Stimulated activated naive CD8-positive, alpha-beta T cell treated with anti-CD3 and anti-CD28 coated beads, Interleukin-15, Interleukin-2, amounts not matched to agents 100 ng/mL and 50 ng/mL, for 24 hours (primary cell): ENCODE measurements around the gene SESN2.

Source experiments
- H3K27ac Mint-ChIP-seq: one replicate; pipeline ENCODE4 v1.8.0; 2021; ENCODE audit warnings: mild to moderate bottlenecking, mixed read lengths
- H3K27me3 Mint-ChIP-seq: one replicate; pipeline ENCODE4 v1.8.0; 2021; ENCODE audit warnings: mixed read lengths
- H3K36me3 Mint-ChIP-seq: one replicate; pipeline ENCODE4 v1.8.0; 2021; ENCODE audit warnings: low read depth, mixed read lengths
- H3K4me1 Mint-ChIP-seq: one replicate; pipeline ENCODE4 v1.8.0; 2021; ENCODE audit warnings: low read depth, mixed read lengths
- H3K4me3 Mint-ChIP-seq: one replicate; pipeline ENCODE4 v1.8.0; 2021; ENCODE audit warnings: mild to moderate bottlenecking, mixed read lengths
- H3K9me3 Mint-ChIP-seq: one replicate; pipeline ENCODE4 v1.8.0; 2021; ENCODE audit warnings: mixed read lengths

SESN2 gene, protein sequence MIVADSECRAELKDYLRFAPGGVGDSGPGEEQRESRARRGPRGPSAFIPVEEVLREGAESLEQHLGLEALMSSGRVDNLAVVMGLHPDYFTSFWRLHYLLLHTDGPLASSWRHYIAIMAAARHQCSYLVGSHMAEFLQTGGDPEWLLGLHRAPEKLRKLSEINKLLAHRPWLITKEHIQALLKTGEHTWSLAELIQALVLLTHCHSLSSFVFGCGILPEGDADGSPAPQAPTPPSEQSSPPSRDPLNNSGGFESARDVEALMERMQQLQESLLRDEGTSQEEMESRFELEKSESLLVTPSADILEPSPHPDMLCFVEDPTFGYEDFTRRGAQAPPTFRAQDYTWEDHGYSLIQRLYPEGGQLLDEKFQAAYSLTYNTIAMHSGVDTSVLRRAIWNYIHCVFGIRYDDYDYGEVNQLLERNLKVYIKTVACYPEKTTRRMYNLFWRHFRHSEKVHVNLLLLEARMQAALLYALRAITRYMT

DNA sequence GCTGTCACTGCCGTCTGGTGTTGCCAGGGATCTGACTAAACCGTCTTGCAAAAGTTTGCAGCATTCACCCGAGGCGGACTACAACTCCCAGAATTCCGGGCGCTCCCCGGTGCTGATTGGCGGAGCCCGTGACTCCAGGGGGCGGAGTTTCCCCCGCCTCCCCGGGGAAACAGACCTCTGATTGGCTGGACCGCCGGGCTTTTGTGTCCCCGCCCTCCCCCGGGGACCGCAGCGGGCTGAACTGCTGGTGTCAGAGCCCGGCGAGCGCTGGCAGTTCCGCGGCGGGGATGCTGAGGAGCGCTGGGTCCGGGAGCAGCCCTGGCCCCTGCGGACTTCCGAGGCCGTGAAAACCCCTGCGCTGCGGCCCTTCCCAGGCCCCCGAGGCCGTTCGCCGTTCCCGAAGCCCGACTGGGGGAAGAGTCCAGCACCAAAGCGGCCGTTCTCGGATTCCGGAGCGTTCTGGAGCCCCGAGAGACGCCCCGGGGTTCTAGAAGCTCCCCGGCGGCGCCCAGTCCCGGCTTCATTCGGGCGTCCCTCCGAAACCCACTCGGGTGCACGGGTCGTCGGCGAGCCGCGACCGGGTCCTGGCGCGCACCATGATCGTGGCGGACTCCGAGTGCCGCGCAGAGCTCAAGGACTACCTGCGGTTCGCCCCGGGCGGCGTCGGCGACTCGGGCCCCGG is at the start of gene SESN2:
TSS of gene SESN2 (plus strand) at position 267 of the 682 bp plus-strand sequence. CDS start at position 597, 330 bp downstream.
- peaks cover 8% of the 10 kb centered on the region for H3K36me3 Mint-ChIP-seq
- H3K4me1 Mint-ChIP-seq = peaks cover 49% of the 10 kb centered on the region
- H3K9me3 Mint-ChIP-seq = no peaks in the 10 kb centered on the region
- peak within 1 kb of the TSS; percentile 79 for H3K4me3 Mint-ChIP-seq
- H3K27ac Mint-ChIP-seq = peak within 1 kb of the TSS; percentile 99
- H3K27me3 Mint-ChIP-seq = no peaks in the 10 kb centered on the region

DNA sequence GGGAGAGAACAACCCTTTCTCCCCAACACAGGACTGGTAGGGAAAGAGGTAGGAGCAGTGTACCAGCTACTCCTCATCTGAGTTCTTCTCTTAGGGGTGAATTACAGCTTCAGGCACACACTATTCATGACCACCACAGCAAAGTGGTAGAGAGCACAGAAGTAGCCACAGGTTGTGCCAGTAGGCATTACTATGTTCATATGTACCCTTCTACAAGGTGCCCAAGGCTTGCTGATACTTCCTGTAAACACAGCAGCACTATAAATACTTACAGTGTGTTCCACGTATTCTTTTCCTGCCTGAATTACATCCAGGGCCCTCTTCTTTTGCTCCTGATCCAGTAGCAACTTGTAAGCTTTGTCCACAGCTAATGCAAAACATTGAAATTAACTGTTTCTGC is 49.6 kb upstream of the SESN2 start:
- Mint-ChIP-seq H3K27me3 (no peaks in the 10 kb centered on the region), H3K4me3 (no peak overlapping the region), H3K36me3 (peaks cover 57% of the 10 kb centered on the region), H3K4me1 (no peaks in the 10 kb centered on the region), H3K9me3 (no peaks in the 10 kb centered on the region), H3K27ac (no peak overlapping the region)

DNA sequence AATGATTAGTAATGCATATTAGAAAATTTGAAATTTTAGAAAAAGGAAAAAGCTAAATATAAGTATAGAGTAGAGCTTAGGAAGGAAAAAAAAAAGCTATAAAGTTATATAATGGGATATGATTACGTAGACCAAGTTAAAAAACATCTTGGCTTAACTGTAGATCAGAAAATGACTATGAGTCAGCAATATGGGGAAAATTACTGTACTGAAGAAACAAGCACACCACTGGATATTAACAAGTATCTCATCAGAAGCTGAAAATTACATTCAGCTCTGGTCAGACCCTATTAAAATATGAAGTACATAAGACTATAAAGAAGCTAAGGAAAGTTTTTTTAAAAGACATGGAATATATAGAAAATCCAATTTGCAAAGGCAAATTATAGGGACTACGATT is 46.0 kb upstream of the SESN2 start:
- Mint-ChIP-seq H3K9me3 (no peaks in the 10 kb centered on the region), H3K4me1 (no peaks in the 10 kb centered on the region), H3K27me3 (no peaks in the 10 kb centered on the region), H3K36me3 (peaks cover 43% of the 10 kb centered on the region), H3K27ac (no peak overlapping the region), H3K4me3 (no peak overlapping the region)

DNA sequence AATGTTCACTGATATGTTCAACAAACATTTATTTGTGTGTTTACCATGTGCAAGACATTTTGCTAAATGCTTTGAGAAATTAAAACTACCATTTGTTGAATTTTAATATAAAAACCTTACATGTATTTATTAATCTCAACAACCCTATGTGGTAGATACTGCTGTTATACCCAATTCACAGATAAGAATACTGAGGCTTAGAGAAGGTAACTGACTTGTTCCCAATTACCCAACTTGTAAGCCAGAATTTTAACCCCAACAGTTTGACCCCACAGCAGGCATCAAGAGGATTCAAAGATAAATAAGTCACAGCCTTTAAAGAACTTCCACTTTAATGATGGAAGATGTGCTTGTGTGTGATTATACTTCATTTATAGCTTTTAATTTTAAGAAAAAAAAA is 30.2 kb upstream of the SESN2 start:
- Mint-ChIP-seq H3K4me3 (no peak overlapping the region), H3K4me1 (peaks cover 34% of the 10 kb centered on the region), H3K9me3 (no peaks in the 10 kb centered on the region), H3K36me3 (peaks cover 50% of the 10 kb centered on the region), H3K27ac (no peak overlapping the region), H3K27me3 (no peaks in the 10 kb centered on the region)

DNA sequence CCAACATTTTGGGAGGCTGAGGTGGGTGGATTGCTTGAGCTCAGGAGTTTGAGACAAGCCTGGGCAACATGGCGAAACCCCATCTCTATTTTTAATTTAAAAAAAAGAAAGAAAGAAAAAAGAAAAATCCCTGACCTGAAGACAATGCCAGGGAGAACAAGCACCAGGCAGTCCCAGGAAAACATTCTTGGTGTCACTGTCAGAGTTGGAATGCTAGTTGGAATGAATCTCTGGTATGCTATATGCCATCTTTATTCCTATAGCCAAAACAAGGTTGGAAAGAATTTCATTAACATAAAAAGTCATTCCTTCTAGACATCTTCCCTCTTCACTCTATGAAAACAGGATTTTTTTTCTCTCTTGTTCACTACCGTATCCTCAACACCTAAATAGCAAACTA is 29.3 kb upstream of the SESN2 start:
- Mint-ChIP-seq H3K4me1 (peaks cover 34% of the 10 kb centered on the region), H3K27me3 (no peaks in the 10 kb centered on the region), H3K4me3 (no peak overlapping the region), H3K9me3 (no peaks in the 10 kb centered on the region), H3K27ac (no peak overlapping the region), H3K36me3 (peaks cover 45% of the 10 kb centered on the region)

DNA sequence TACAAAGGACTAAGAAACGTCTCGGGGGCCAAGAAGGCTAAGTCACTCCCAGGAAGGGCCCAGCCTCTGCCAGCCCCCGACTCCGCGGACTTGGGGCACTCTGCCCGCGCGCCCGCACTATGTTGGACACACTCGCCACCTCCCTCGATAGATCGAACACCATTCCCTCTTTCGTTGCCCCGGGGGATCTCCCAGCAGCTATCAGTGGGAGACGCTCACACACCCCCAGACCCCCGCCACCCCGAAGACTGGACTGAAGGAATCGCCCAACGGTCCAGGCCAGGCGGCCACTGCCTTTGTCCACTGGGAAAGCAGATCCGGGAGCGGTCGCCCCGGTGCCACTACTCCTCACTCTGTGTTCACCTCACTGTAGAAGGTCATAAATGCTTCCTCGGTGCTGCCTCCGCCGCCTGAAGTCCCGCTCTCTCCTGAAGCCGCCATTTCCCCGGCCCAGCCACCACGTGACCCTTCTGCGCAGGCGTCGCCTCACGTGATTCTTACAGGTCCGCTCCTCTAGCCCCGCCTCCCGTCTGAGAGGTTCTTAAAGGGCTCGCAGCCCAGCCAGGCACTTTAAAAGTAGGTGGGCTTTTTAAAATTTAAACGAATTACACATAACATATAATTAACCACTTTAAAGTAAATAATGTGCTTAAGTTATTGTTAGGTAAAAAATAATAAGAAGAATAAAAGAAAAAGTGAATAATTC is 26.6 kb upstream of the SESN2 start, which contains the start of gene DNAJC8:
TSS of gene DNAJC8 (minus strand) at position 472 of the 706 bp plus-strand sequence. CDS start at position 441, 31 bp downstream.
- Mint-ChIP-seq H3K36me3 (peaks cover 24% of the 10 kb centered on the region), H3K27ac (peak within 1 kb of the TSS; percentile 97), H3K27me3 (no peaks in the 10 kb centered on the region), H3K9me3 (no peaks in the 10 kb centered on the region), H3K4me3 (peak within 1 kb of the TSS; percentile 98), H3K4me1 (peaks cover 34% of the 10 kb centered on the region)

DNA sequence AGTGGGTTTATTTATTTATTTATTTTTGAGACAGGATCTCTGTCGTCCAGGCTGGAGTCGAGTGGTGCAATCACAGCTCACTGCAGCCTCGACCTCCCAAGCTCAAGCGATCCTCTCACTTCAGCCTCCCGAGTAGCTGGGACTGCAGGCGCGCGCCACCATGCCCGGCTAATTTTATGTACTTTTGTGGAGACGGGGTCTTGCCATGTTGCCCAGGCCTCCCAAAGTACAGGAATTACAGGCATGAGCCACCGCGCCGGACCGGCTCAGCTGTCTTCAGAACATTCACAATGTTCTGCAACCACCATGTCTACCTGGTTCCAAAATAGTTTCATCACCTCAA is 26.1 kb upstream of the SESN2 start:
- no peaks in the 10 kb centered on the region for H3K9me3 Mint-ChIP-seq
- peak overlapping the region; percentile 98 for H3K4me3 Mint-ChIP-seq
- no peaks in the 10 kb centered on the region for H3K27me3 Mint-ChIP-seq
- H3K36me3 Mint-ChIP-seq = peaks cover 20% of the 10 kb centered on the region
- H3K27ac Mint-ChIP-seq = no peak overlapping the region
- H3K4me1 Mint-ChIP-seq = peaks cover 34% of the 10 kb centered on the region

DNA sequence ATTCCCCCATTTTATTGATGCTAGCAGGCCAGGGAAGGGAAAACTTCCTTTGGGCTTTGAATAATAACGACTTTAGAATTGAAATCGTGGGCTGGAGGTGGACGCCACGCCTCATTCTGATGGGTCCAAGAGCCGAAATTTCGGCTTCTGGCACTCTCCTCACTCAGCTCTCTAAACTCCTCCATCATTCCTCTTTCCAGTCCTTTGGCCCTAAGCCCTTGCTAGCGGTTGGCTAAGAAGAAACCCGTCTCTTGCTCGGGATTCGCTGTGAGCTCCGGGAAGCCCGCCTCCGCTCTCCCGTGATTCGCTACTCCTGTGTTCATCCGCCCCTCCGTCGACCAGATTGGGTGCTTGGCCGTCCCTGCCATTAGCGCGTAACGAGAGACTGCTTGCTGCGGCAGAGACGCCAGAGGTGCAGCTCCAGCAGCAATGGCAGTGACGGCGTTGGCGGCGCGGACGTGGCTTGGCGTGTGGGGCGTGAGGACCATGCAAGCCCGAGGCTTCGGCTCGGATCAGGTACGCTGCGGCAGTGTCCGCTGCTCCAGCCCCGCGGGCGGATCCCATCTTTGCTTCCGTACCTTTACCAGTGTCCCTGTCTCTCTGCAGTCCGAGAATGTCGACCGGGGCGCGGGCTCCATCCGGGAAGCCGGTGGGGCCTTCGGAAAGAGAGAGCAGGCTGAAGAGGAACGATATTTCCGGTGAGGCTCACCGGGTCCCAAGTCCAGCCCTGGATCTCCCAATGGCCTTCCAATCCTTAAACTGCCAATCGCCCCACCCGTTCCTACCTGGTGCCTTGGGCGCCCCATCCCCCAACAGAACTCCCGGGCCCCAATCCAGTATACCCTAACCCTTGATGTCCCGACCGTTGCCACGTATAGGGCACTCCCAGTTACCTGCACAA is 23.3 kb upstream of the SESN2 start, which contains the start of gene ATP5IF1:
TSS of gene ATP5IF1 (plus strand) at position 370 of the 901 bp plus-strand sequence. CDS start at position 430, 60 bp downstream.
- Mint-ChIP-seq H3K4me3 (no peak within 1 kb of the TSS), H3K27ac (no peak within 1 kb of the TSS), H3K4me1 (peaks cover 24% of the 10 kb centered on the region), H3K36me3 (peaks cover 4% of the 10 kb centered on the region), H3K9me3 (no peaks in the 10 kb centered on the region), H3K27me3 (no peaks in the 10 kb centered on the region)

DNA sequence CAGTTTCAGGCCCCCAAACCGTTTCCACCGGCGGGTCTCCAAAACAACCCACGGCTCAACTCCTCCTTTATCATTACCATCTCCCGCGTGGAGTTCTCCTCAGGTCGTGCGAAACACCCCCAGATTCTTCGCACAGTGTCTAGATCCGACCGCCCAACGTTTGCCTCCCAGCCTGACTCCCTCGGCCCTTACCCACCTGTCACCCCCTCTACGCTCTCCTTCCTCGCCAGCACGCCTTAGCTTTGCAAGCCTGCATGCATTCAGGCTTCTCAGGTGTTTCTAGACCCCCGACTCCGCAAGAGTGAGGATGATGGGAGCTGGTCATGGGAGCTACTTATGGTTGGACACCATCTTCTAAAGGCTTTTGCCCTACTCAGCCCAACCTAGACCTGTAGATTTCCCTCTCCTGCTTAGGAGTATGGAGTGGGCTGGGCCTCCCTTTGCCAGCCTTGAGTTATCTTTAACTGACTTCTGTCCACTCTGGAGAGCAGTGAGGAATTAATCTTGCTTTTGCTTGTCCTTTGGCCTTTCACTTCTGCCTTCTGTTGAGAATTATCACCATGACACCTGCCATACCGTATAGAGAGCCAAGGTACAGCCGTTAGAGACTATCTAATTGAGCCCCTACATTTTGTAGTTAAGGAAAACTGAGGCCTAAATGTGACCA is 22.5 kb upstream of the SESN2 start:
- peaks cover 19% of the 10 kb centered on the region for H3K4me1 Mint-ChIP-seq
- no peaks in the 10 kb centered on the region for H3K27me3 Mint-ChIP-seq
- H3K9me3 Mint-ChIP-seq = no peaks in the 10 kb centered on the region
- no peak overlapping the region for H3K27ac Mint-ChIP-seq
- H3K36me3 Mint-ChIP-seq = peaks cover 4% of the 10 kb centered on the region
- no peak overlapping the region for H3K4me3 Mint-ChIP-seq

DNA sequence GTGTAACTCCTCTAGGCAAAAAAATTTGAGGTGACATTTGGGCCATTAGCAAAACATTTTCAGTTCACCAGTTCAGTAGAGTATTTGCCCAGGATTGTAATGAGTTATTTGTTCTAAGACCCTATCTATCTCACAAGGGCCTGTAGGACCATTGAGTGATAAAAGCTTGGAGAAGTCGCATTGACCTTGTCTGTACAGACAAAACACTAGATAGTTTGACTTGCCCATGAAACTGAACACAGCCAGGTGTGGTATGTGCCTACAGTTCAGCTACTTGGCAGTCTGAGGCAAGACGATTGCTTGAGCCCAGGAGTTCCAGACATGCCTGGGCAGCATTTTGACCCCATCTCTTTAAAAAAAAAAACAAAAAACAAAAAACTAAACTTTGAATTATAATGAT is 20.3 kb upstream of the SESN2 start:
- no peaks in the 10 kb centered on the region for H3K9me3 Mint-ChIP-seq
- H3K4me1 Mint-ChIP-seq = peaks cover 11% of the 10 kb centered on the region
- no peaks in the 10 kb centered on the region for H3K27me3 Mint-ChIP-seq
- H3K4me3 Mint-ChIP-seq = no peak overlapping the region
- H3K36me3 Mint-ChIP-seq = peaks cover 2% of the 10 kb centered on the region
- no peak overlapping the region for H3K27ac Mint-ChIP-seq

DNA sequence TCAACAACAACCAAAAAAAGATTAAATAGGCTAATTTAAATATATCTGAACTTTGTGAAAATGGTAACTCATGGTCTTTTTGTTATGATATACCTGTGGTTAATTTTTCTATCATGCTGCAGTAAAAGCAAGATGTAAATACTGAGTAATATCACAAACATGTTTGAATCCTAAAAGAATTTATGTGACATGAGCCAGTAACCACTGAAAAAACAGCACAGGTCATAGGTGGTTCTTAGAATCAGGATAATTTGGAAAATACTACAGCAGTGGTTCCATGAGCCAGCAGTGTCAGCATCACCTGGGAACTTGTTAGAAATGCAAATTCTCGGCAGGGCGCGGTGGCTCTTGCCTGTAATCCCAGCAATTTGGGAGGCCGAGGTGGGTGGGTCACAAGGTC is 19.3 kb upstream of the SESN2 start:
- peaks cover 3% of the 10 kb centered on the region for H3K36me3 Mint-ChIP-seq
- peaks cover 22% of the 10 kb centered on the region for H3K4me1 Mint-ChIP-seq
- H3K4me3 Mint-ChIP-seq = no peak overlapping the region
- no peaks in the 10 kb centered on the region for H3K27me3 Mint-ChIP-seq
- no peak overlapping the region for H3K27ac Mint-ChIP-seq
- no peaks in the 10 kb centered on the region for H3K9me3 Mint-ChIP-seq

DNA sequence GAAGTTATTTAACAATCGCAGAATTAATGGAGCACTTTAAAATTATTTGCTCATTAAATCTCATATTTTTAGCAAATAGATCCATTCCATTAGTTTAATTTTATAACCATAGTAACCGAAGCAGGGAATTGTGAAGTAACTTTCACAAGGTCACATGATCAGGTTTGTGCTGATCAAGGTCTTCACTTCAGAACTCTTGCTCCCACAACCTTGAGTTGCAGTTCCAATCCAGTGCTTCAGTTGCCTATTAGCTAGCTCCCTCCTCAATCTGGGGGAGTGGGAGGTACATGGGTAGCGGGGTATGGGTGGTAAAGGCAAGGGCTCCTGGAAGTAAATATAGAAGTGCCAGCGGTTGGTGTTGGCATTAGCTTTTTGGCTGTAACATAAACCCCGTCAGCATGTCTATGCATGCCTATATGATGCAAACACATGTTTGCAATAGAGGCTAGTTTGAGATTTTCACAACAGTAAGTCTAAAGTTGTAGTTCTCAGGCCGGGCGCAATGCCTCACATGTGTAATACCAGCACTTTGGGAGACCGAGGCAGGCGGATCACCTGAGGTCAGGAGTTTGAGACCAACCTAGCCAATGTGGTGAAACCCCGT is 17.6 kb upstream of the SESN2 start:
- Mint-ChIP-seq H3K4me3 (no peak overlapping the region), H3K4me1 (peaks cover 29% of the 10 kb centered on the region), H3K27ac (no peak overlapping the region), H3K27me3 (no peaks in the 10 kb centered on the region), H3K36me3 (peaks cover 3% of the 10 kb centered on the region), H3K9me3 (no peaks in the 10 kb centered on the region)

DNA sequence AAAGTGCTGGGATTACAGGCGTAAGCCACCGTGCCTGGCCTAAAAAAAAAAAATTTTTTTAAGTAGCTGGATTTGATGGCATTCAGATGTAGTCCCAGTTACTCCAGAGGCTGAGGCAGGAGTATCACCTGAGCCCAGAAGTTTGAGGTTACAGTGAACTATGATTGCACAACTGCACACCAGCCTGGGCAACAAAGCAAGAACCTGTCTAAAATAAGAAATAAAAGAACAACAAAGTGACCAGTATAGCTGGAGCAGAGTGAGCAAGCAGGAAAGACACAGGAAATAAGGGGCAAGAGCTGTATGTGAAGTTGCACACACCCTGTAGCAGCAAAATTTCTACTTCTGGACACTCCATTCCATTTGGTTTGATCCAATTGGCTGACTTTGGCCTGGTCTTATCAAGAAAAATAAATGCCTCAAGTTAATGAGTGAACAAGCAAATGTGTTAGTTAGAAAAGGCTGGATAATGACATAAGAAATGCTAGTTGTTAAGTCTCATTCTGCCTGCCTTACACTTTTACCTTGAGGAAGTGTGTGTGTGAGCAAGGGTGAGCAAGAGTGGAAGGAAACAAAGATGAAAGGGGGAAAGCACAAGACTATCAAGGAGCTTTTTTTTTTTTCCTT is 15.5 kb upstream of the SESN2 start:
- Mint-ChIP-seq H3K36me3 (peaks cover 3% of the 10 kb centered on the region), H3K4me3 (peak overlapping the region; percentile 67), H3K27ac (peak overlapping the region; percentile 88), H3K4me1 (peaks cover 45% of the 10 kb centered on the region), H3K27me3 (no peaks in the 10 kb centered on the region), H3K9me3 (no peaks in the 10 kb centered on the region)
